ENCODE results near the gene PNLIPRP2. TPM values are rescaled to one million over a fixed set of nuclear protein-coding genes. Genes with fewer than 3 reads are reported as not detected.

PNLIPRP2 gene
- total and polyA plus RNA-seq, 2 of the 8 experiments (the other 6 are each of a cell fraction or from before 2014, with no cell fraction given) = 0.11 TPM; not detected in 1

GRCh38 chr10:116634126-116634975 lies 13.6 kb downstream of the PNLIPRP2 start:
- H2AFZ ChIP-seq (ENCODE audit: low read length) = peak overlapping the region; percentile 78; the same call in 1 of the 2 replicates
- H3K9me3 ChIP-seq (ENCODE audit: insufficient read depth in 2 of 2, low read depth in 1 of 2, low read length in 1 of 2) = no peaks in the 10 kb centered on the region
- H2BK120ac ChIP-seq (replicated peaks; ENCODE audit: low read depth, low read length) = no peak overlapping the region
- no peak for TF ChIP-seq HDAC6 (IDR thresholded peaks at IDR 0.05; ENCODE audit: low read depth, low read length)
- no peak for TF ChIP-seq E2F6 (IDR thresholded peaks at IDR 0.05)
- TF ChIP-seq SRF (IDR thresholded peaks at IDR 0.05; ENCODE audit: low read depth, low read length) = no peak
- TF ChIP-seq CEBPB (IDR thresholded peaks at IDR 0.05; ENCODE audit: low read depth, low read length) = no peak
- TF ChIP-seq SP4 (IDR thresholded peaks at IDR 0.05; ENCODE audit: low read length) = no peak
- TF ChIP-seq CREB1 (IDR thresholded peaks at IDR 0.05) = no peak
- no peak for TF ChIP-seq FOSL1 (IDR thresholded peaks at IDR 0.05; ENCODE audit: insufficient read depth, low read depth, low read length)
- TF ChIP-seq SIX5 (IDR thresholded peaks at IDR 0.05; ENCODE audit: low read depth, low read length) = no peak
- no peak for TF ChIP-seq KDM4A (IDR thresholded peaks at IDR 0.05; ENCODE audit: low read depth, low read length, severe bottlenecking)
- TF ChIP-seq PHF8 (conservative IDR thresholded peaks at IDR 0.05; ENCODE audit: low read depth, low read length) = no peak
- no peak for TF ChIP-seq JUND (IDR thresholded peaks at IDR 0.05; ENCODE audit: low read length)
- TF ChIP-seq EGR1 (IDR thresholded peaks at IDR 0.05; ENCODE audit: borderline replicate concordance, low read depth, low read length) = no peak
- no peak overlapping the region for H3K14ac ChIP-seq (ENCODE audit: insufficient read length)
- WGBS, 2 experiments (ENCODE audit: extremely low coverage in 1 of 2, insufficient coverage in 1 of 2, insufficient read length in 1 of 2, insufficient replicate concordance in 2 of 2, low coverage in 1 of 2, low lambda C conversion rate in 2 of 2, missing lambda C conversion rate in 1 of 2) = 87% methylated on average over 11 of the region's 11 CpGs; no CpG with 5 or more reads in 1 of the 2 experiments
- no peak overlapping the region for H3K9ac ChIP-seq (replicated peaks in 1 of 4; ENCODE audit: extremely low read depth in 1 of 4, low read depth in 3 of 4, low read length in 3 of 4)
- no peak overlapping the region for H3K23ac ChIP-seq (ENCODE audit: insufficient read length)
- ChIA-PET POLR2A (ENCODE audit: partially characterized antibody) (no interaction called here), CTCF (ENCODE audit: partially characterized antibody) (interaction anchor here (1.2 kb wide), 1 partner anchor 154 kb away, joined by 3 read pairs; no protein-coding TSS in a partner anchor)
- no peaks in the 10 kb centered on the region for H4K20me1 ChIP-seq (replicated peaks in 1 of 2; ENCODE audit: control insufficient read depth in 1 of 2, insufficient read depth in 2 of 2, low read length in 2 of 2)
- H3K27me3 ChIP-seq (replicated peaks in 1 of 4; ENCODE audit: control insufficient read depth in 3 of 4, extremely low read depth in 1 of 4, insufficient read depth in 3 of 4, low read length in 3 of 4) = no peaks in the 10 kb centered on the region
- H3K4me2 ChIP-seq (ENCODE audit: insufficient read depth in 1 of 2, low read depth in 2 of 2, low read length in 2 of 2) = no peak overlapping the region
- H3K4ac ChIP-seq (replicated peaks; ENCODE audit: insufficient read length, low read depth, low read length) = no peak overlapping the region
- H3K79me2 ChIP-seq (ENCODE audit: control insufficient read depth in 1 of 2, insufficient read depth in 2 of 2, low read length in 2 of 2) = no peaks in the 10 kb centered on the region
- no peaks in the 10 kb centered on the region for H3K79me1 ChIP-seq (ENCODE audit: low read depth, low read length)
- peaks cover 0 to 3% (median 0%) of the 10 kb centered on the region in 4 experiments; a peak in 1 of 7 replicates for H3K4me1 ChIP-seq (replicated peaks in 1 of 4; ENCODE audit: control insufficient read depth in 3 of 4, insufficient read depth in 4 of 4, low read length in 3 of 4)
- peaks cover 4% of the 10 kb centered on the region; the same call in 1 of the 2 replicates for H3K23me2 ChIP-seq (ENCODE audit: low read depth, low read length)
- H4K91ac ChIP-seq (replicated peaks; ENCODE audit: insufficient read length, low read length) = no peak overlapping the region
- H2BK12ac ChIP-seq (ENCODE audit: low read depth, low read length) = no peak overlapping the region
- no peak overlapping the region; the same call in 1 of the 2 replicates for H4K8ac ChIP-seq (ENCODE audit: extremely low read depth, insufficient read depth, low read length)
- H4K5ac ChIP-seq (ENCODE audit: insufficient read length, low read depth, low read length) = no peak overlapping the region
- FAIRE-seq = no peak
- H2BK5ac ChIP-seq (ENCODE audit: low read depth, low read length) = no peak overlapping the region
- H3K36me3 ChIP-seq (ENCODE audit: control insufficient read depth in 2 of 4, insufficient read depth in 4 of 4, low read length in 3 of 4) = no peaks in the 10 kb centered on the region
- H2BK20ac ChIP-seq (ENCODE audit: low read length) = no peak overlapping the region
- H3K4me3 ChIP-seq (ENCODE audit: extremely low read depth in 1 of 4, insufficient read depth in 2 of 4, low read depth in 3 of 4, low read length in 4 of 4) = no peak overlapping the region
- H3K27ac ChIP-seq (ENCODE audit: low read depth, low read length) = no peak overlapping the region
- H3K56ac ChIP-seq (replicated peaks; ENCODE audit: insufficient read length, low read depth, low read length) = no peak overlapping the region
- H2AK5ac ChIP-seq (ENCODE audit: low read depth, low read length) = no peak overlapping the region
- H2BK15ac ChIP-seq (ENCODE audit: low read length) = no peak overlapping the region
- no peak for DNase-seq (ENCODE audit: low read depth in 1 of 2, low spot score in 2 of 2)
- no peak overlapping the region for H3K18ac ChIP-seq (ENCODE audit: extremely low read depth, low read length)
